HEK293T (cell line): ENCODE data around the gene METTL16.

Experiments used
- ARNT ChIP-seq: fragments of 450-650 bp; IDR thresholded peaks from 2 replicates; pipeline ENCODE4 v1.6.1; 2017; ENCODE audit warnings: mild to moderate bottlenecking
- BHLHE40 ChIP-seq: fragments of 450-650 bp; IDR thresholded peaks from 2 replicates; pipeline ENCODE4 v1.6.1; 2016; ENCODE audit warnings: mild to moderate bottlenecking, moderate library complexity, borderline replicate concordance
- CTBP1 ChIP-seq: fragments of 450-650 bp; IDR thresholded peaks from 2 replicates; pipeline ENCODE4 v1.6.1; 2016; ENCODE audit warnings: borderline replicate concordance
- FOXA1 ChIP-seq: fragments of 450-650 bp; IDR thresholded peaks from 2 replicates; pipeline ENCODE4 v1.6.1; 2016; ENCODE audit warnings: mild to moderate bottlenecking
- FOXM1 ChIP-seq: fragments of 450-650 bp; IDR thresholded peaks from 2 replicates; pipeline ENCODE4 v1.6.1; 2017; ENCODE audit warnings: mild to moderate bottlenecking, borderline replicate concordance
- NFRKB ChIP-seq: fragments of 450-650 bp; IDR thresholded peaks from 2 replicates; pipeline ENCODE4 v1.6.1; 2016; ENCODE audit warnings: mild to moderate bottlenecking, moderate library complexity
- SP1 ChIP-seq: fragments of 450-650 bp; IDR thresholded peaks from 2 replicates; pipeline ENCODE4 v1.6.1; 2017
- SUZ12 ChIP-seq: fragments of 450-650 bp; IDR thresholded peaks from 2 replicates; pipeline ENCODE4 v1.6.1; 2016; ENCODE audit warnings: mild to moderate bottlenecking
- TARDBP ChIP-seq: fragments of 450-650 bp; IDR thresholded peaks from 2 replicates; pipeline ENCODE4 v1.6.1; 2016

- TF ChIP-seq CTBP1 (no peak), FOXM1 (no peak), BHLHE40 (no peak), SUZ12 (no peak), ARNT (no peak), SP1 (no peak), FOXA1 (no peak), TARDBP (no peak), NFRKB (no peak)
Observed at GRCh38 chr17:2445638-2446037, 66.0 kb downstream of the METTL16 start.
